Heart left ventricle (tissue), 13 donors: ENCODE measurements around the gene SLC14A1.

Experiments used
- CTCF ChIP-seq, 12 donors: fragments of 200-600 bp; sonication (generic) in 4 of 12; IDR thresholded peaks; one replicate each; pipeline versions ENCODE4 v1.5.0 to v1.8.0; 2018 to 2022; ENCODE audit warnings: antibody characterized with exemption in 12 of 12, mild to moderate bottlenecking in 5 of 12
- POLR2A ChIP-seq, 2 donors: fragments of 450-650 bp; IDR thresholded peaks; one replicate each; pipeline ENCODE4 v1.6.1; 2017; ENCODE audit warnings: antibody characterized with exemption in 2 of 2, mild to moderate bottlenecking in 2 of 2, moderate library complexity in 2 of 2
- donor health status: ischemic (EF 13 %, LVEDD 7.1; RV severe dilation, severe dysfunction).
- donor health status: DM: no; HTN: yes; CAD: no.
- donor health status: DM: no; HTN: no; CAD: no.
- donor health status: ischemic (EF 25% LVEDD 6.9; RV normal size, moderate dysfunction).
- donor health status: ischemic (EF 25% LVEDD 5.7; RV mildly dilated, moderate dysfunction).
- donor health status: ischemic (EF 35%, LVEDD 5.7; RV mildly dilated, moderate dysfunction).
- donor health status: nonischemic (EF 11% LVEDD 7.7; RV severe dilation, severe dysfunction).
- donor health status: DM: yes; HTN: yes; CAD: no.
- donor health status: PGD.
- donor health status: ischemic (EF 29% LVEDD 5.4; RV normal size, mild dysfunction).
- donor health status: nonischemic (EF 23%, LVEDD 6.1; RV moderate dilation, normal function).

GRCh38 chr18:45733535-45733934 lies 9.6 kb downstream of the SLC14A1 start:
- TF ChIP-seq POLR2A (IDR thresholded peaks at IDR 0.05), result no peak
- TF ChIP-seq CTCF (IDR thresholded peaks at IDR 0.05), result peak in 1 of 12 donors; percentile 10
